Endothelial cell of umbilical vein (primary cell): ENCODE data around the gene ZDHHC5. TPM values are rescaled to one million over a fixed set of nuclear protein-coding genes. Genes with fewer than 3 reads are reported as not detected.

ENCODE experiments used
- BruUV-seq: library from RNA; stranded (reverse); fragments of 400-500 nt; replicated peaks from 2 replicates; lab custom pipeline; 2021; lab: Mats Ljungman, UMichigan
- CTCF ChIA-PET: fragments of 300-600, 350-600 bp; sonication (Branson Sonifier 250); formaldehyde crosslinking; loops from one replicate; lab custom pipeline; 2021; ENCODE audit warnings: antibody characterized with exemption, inconsistent platforms; lab: Charles Lee
- POLR2A ChIA-PET: fragments of 300-600, 350-600 bp; sonication (Branson Sonifier 250); formaldehyde crosslinking; loops from one replicate; lab custom pipeline; 2021; ENCODE audit warnings: antibody characterized with exemption, inconsistent platforms; lab: Charles Lee
- DNase-seq: peaks from one replicate; pipeline ENCODE4 v3.0.0-alpha.2; 2011; ENCODE audit warnings: low read depth, low spot score
- FAIRE-seq: peaks from 2 replicates; lab custom pipeline; 2011; peaks lifted over from hg19 to GRCh38; lab: Jason Lieb, UNC
- H2AFZ ChIP-seq: 2 replicates; pipeline ENCODE4 v1.6.0; 2012; ENCODE audit warnings: low read depth, low read length, control low read depth, inconsistent platforms
- H3K27ac ChIP-seq: 2 replicates; pipeline ENCODE4 v1.5.1; 2011; ENCODE audit warnings: low read depth, mild to moderate bottlenecking, control low read depth, low read length, moderate library complexity; ENCODE audit not compliant: insufficient read depth
- H3K27me3 ChIP-seq, 2 experiments: 2 replicates each; pipeline versions ENCODE4 v1.6.0 to v1.6.1; 2011; ENCODE audit warnings: low read length in 2 of 2, mixed read lengths in 1 of 2; ENCODE audit not compliant: control insufficient read depth in 2 of 2, insufficient read depth in 2 of 2
- H3K36me3 ChIP-seq, 2 experiments: 2 replicates in 1 of 2; 3 replicates in 1 of 2; pipeline ENCODE4 v1.5.1; 2011; ENCODE audit warnings: low read length in 2 of 2, mild to moderate bottlenecking in 1 of 2, moderate library complexity in 1 of 2; ENCODE audit not compliant: control insufficient read depth in 2 of 2, insufficient read depth in 2 of 2; ENCODE audit errors: extremely low read depth in 1 of 2
- H3K4me1 ChIP-seq: 3 replicates; pipeline ENCODE4 v1.5.1; 2011; ENCODE audit warnings: mild to moderate bottlenecking, low read length; ENCODE audit not compliant: control insufficient read depth, insufficient read depth; ENCODE audit errors: extremely low read depth
- H3K4me2 ChIP-seq: 2 replicates; pipeline ENCODE4 v1.6.1; 2011; ENCODE audit warnings: low read length, control low read depth, mixed read lengths; ENCODE audit not compliant: insufficient read depth
- H3K4me3 ChIP-seq, 3 experiments: fragments of 200-600 bp in 1 of 3; sonication (generic), shearing (Covaris generic) in 1 of 3; replicated peaks in 1 of 3; 2 replicates each; pipeline ENCODE4 v1.5.1; 2011 to 2016; ENCODE audit warnings: control low read depth in 3 of 3, low read length in 3 of 3, mild to moderate bottlenecking in 2 of 3, inconsistent platforms in 1 of 3, low read depth in 1 of 3, moderate library complexity in 1 of 3; ENCODE audit not compliant: insufficient read depth in 1 of 3
- H3K79me2 ChIP-seq: 2 replicates; pipeline ENCODE4 v1.6.0; 2012; ENCODE audit warnings: low read length, inconsistent platforms; ENCODE audit not compliant: control insufficient read depth, insufficient read depth
- H3K9ac ChIP-seq: replicated peaks from 2 replicates; pipeline ENCODE3; 2011; ENCODE audit warnings: low read length, control low read depth; ENCODE audit not compliant: insufficient read depth; ENCODE audit errors: extremely low read depth
- H3K9me1 ChIP-seq: replicated peaks from 3 replicates; pipeline ENCODE4 v1.6.0; 2011; ENCODE audit warnings: mild to moderate bottlenecking, low read length; ENCODE audit not compliant: control insufficient read depth, insufficient read depth; ENCODE audit errors: extremely low read depth
- H3K9me3 ChIP-seq: replicated peaks from 2 replicates; pipeline ENCODE4 v1.5.1; 2012; ENCODE audit warnings: low read length, inconsistent platforms; ENCODE audit not compliant: control insufficient read depth, insufficient read depth
- H4K20me1 ChIP-seq: replicated peaks from 2 replicates; pipeline ENCODE3; 2011; ENCODE audit warnings: mild to moderate bottlenecking, low read length; ENCODE audit not compliant: control insufficient read depth, insufficient read depth; ENCODE audit errors: extremely low read depth
- CTCF ChIP-seq, 2 donors: IDR thresholded peaks; 1 replicate in 1 of 2; 2 replicates in 1 of 2; pipeline ENCODE4 v1.5.1; 2011; ENCODE audit warnings: low read length in 2 of 2, mild to moderate bottlenecking in 2 of 2, moderate library complexity in 2 of 2, control low read depth in 1 of 2, inconsistent platforms in 1 of 2, low read depth in 1 of 2; ENCODE audit not compliant: insufficient read depth in 1 of 2; ENCODE audit errors: extremely low read depth in 1 of 2
- EZH2 ChIP-seq: IDR thresholded peaks from 2 replicates; pipeline ENCODE4 v1.6.1; 2012; ENCODE audit warnings: borderline replicate concordance, low read depth, mild to moderate bottlenecking, moderate library complexity, low read length, inconsistent platforms; ENCODE audit not compliant: severe bottlenecking
- FOS ChIP-seq: IDR thresholded peaks from 2 replicates; pipeline ENCODE4 v1.6.1; 2011; ENCODE audit warnings: mild to moderate bottlenecking, low read length, moderate library complexity, borderline replicate concordance; ENCODE audit not compliant: insufficient read depth
- GATA2 ChIP-seq: IDR thresholded peaks from 2 replicates; pipeline ENCODE4 v1.7.0; 2011; ENCODE audit warnings: low read depth, mild to moderate bottlenecking, moderate library complexity, mixed read lengths, low read length; ENCODE audit not compliant: insufficient read length, insufficient read depth
- JUN ChIP-seq: IDR thresholded peaks from 2 replicates; pipeline ENCODE4 v1.6.1; 2011; ENCODE audit warnings: borderline replicate concordance, low read depth; ENCODE audit not compliant: insufficient read length, insufficient read depth
- MAX ChIP-seq: IDR thresholded peaks from 2 replicates; pipeline ENCODE4 v1.6.1; 2011; ENCODE audit not compliant: insufficient read depth, insufficient read length
- MYC ChIP-seq: IDR thresholded peaks from one replicate; pipeline ENCODE4 v1.6.1; 2011; ENCODE audit warnings: mild to moderate bottlenecking, low read depth, low read length
- POLR2A ChIP-seq: IDR thresholded peaks from 2 replicates; pipeline ENCODE4 v1.6.1; 2012; ENCODE audit warnings: low read depth, mild to moderate bottlenecking, control low read depth, low read length
- POLR2AphosphoS5 ChIP-seq: IDR thresholded peaks from 2 replicates; pipeline ENCODE4 v1.6.1; 2012; ENCODE audit warnings: low read depth, mild to moderate bottlenecking, control low read depth, low read length, moderate library complexity; ENCODE audit not compliant: insufficient read depth
- dilution Hi-C: fragments of 300-500 bp; cut with MboI; formaldehyde crosslinking; loops from one replicate; pipeline ENCODE4 v1.15.0; 2019; ENCODE audit warnings: low sequenced_read_pairs; ENCODE audit not compliant: extremely low pct_ligation_motif_present
- intact Hi-C: fragments of 100-400 bp; cut with micrococcal nuclease; formaldehyde crosslinking; loops from one replicate; pipeline ENCODE4 v1.10.0; 2022
- polyA plus RNA-seq, 4 experiments: library from polyadenylated mRNA; depleted of rRNA in 3 of 4; stranded (reverse) in 3 of 4; unstranded in 1 of 4; fragments of >200 nt; gene quantifications; 2 replicates each; pipeline versions ENCODE4 v1.2.1 to v1.2.3, GENCODE V29; 2011 to 2012; ENCODE audit warnings: missing spikeins in 1 of 4
- total RNA-seq: library from RNA; stranded (reverse); gene quantifications from 2 replicates; pipeline ENCODE4 v1.2.3, GENCODE V29; 2021

The ZDHHC5 gene
- total and polyA plus RNA-seq, 2 donors (not counting 3 experiments of a cell fraction or from before 2014, with no cell fraction given), result 52.9 to 67.4 TPM

GRCh38 chr11:57638005-57638781 lies 29.7 kb upstream of the ZDHHC5 start:
- Histone ChIP-seq H2AFZ (peak overlapping the region; percentile 98), H3K27me3 (peaks cover 2 to 7% of the 10 kb centered on the region in 2 experiments), H3K9me1 (no peaks in the 10 kb centered on the region), H4K20me1 (no peaks in the 10 kb centered on the region), H3K4me2 (peak overlapping the region; percentile 92), H3K4me1 (peaks cover 24% of the 10 kb centered on the region), H3K9ac (peak overlapping the region; percentile 89), H3K79me2 (peaks cover 18% of the 10 kb centered on the region), H3K27ac (peak overlapping the region; percentile 81), H3K9me3 (no peaks in the 10 kb centered on the region), H3K4me3 (peak overlapping the region; percentile 55 to 87 (median 74)), H3K36me3 (no peaks in the 10 kb centered on the region)
- intact Hi-C loops (loop anchor here (1.0 to 2.0 kb wide), 3 partner anchors 19 to 213 kb away; partner anchors contain the start of gene CLP1), dilution Hi-C loops (no loop called here)
- DNase-seq (peak; percentile 80), FAIRE-seq (peak; percentile 93)
- ChIA-PET CTCF (interaction anchor here (2.1 to 4.1 kb wide), 2 partner anchors 68 to 70 kb away, joined by 7 to 154 read pairs; partner anchors contain the start of gene UBE2L6), POLR2A (no interaction called here)
- TF ChIP-seq FOS (no peak), POLR2A (peak; percentile 82), POLR2AphosphoS5 (peak; percentile 64)
- no TSS peak for BruUV-seq

GRCh38 chr11:57638811-57639320 lies 29.0 kb upstream of the ZDHHC5 start:
- ChIA-PET POLR2A (interaction anchor here (0.6 kb wide), 1 partner anchor 366 kb away, joined by 3 read pairs; no protein-coding TSS in a partner anchor), CTCF (interaction anchor here (1.3 to 4.2 kb wide), 5 partner anchors 69 to 293 kb away, joined by 3 to 154 read pairs (median 36); partner anchors contain the start of genes RTN4RL2 and UBE2L6)
- Histone ChIP-seq H3K4me1 (peaks cover 24% of the 10 kb centered on the region), H4K20me1 (no peaks in the 10 kb centered on the region), H3K4me2 (peak overlapping the region; percentile 92), H2AFZ (peak overlapping the region; percentile 98), H3K79me2 (peaks cover 18% of the 10 kb centered on the region), H3K9me3 (no peaks in the 10 kb centered on the region), H3K36me3 (no peaks in the 10 kb centered on the region), H3K9me1 (no peaks in the 10 kb centered on the region), H3K4me3 (peak overlapping the region; percentile 55 to 87 (median 74)), H3K9ac (peak overlapping the region; percentile 89), H3K27ac (peak overlapping the region; percentile 81), H3K27me3 (peaks cover 0 to 7% of the 10 kb centered on the region in 2 experiments)
- intact Hi-C loops (loop anchor here (1.0 to 2.0 kb wide), 3 partner anchors 18 to 214 kb away; partner anchors contain the start of gene CLP1), dilution Hi-C loops (no loop called here)
- DNase-seq (no peak), FAIRE-seq (peak; percentile 47)
- TF ChIP-seq JUN (no peak), MAX (no peak), FOS (no peak), MYC (no peak), CTCF (IDR thresholded peaks at IDR 0.05; ENCODE audit: extremely low read depth in 1 of 2, insufficient read depth in 1 of 2, low read depth in 1 of 2, low read length in 2 of 2) (no peak), POLR2A (no peak), POLR2AphosphoS5 (no peak), EZH2 (no peak), GATA2 (no peak)
- no TSS peak for BruUV-seq
